Heart right ventricle (tissue), 16 donors: ENCODE measurements around the gene ITPKB. TPM values are rescaled to one million over a fixed set of nuclear protein-coding genes. Genes with fewer than 3 reads are reported as not detected.

Source experiments
- ATAC-seq, 8 donors: fragments of 200-7000 bp; cut with Tn5 transposase; one replicate each; pipeline ENCODE4 v1.9.1; 2020; ENCODE audit warnings: mild to moderate bottlenecking in 8 of 8, moderate library complexity in 8 of 8, moderate number of reproducible peaks in 1 of 8
- DNase-seq, 2 donors: peaks; one replicate each; pipeline ENCODE4 v3.0.0-alpha.2; 2020
- H3K27ac ChIP-seq, 10 donors: fragments of 200-600 bp; sonication (generic) in 2 of 10; one replicate each; pipeline versions ENCODE4 v1.5.0 to v1.8.0; 2020 to 2022; ENCODE audit warnings: mild to moderate bottlenecking in 3 of 10
- H3K27me3 ChIP-seq, 7 donors: fragments of 200-600 bp; one replicate each; pipeline ENCODE4 v1.8.0; 2021 to 2022; ENCODE audit warnings: mild to moderate bottlenecking in 2 of 7
- H3K36me3 ChIP-seq, 9 donors: fragments of 200-600 bp; sonication (generic) in 1 of 9; one replicate each; pipeline versions ENCODE4 v1.5.0 to v1.8.0; 2020 to 2022; ENCODE audit warnings: mild to moderate bottlenecking in 2 of 9
- H3K4me1 ChIP-seq, 9 donors: fragments of 200-600 bp; sonication (generic) in 1 of 9; one replicate each; pipeline versions ENCODE4 v1.5.0 to v1.8.0; 2020 to 2022; ENCODE audit warnings: mild to moderate bottlenecking in 4 of 9
- H3K4me3 ChIP-seq, 10 donors: fragments of 200-600 bp; sonication (generic) in 2 of 10; one replicate each; pipeline versions ENCODE4 v1.5.0 to v1.8.0; 2020 to 2022; ENCODE audit warnings: mild to moderate bottlenecking in 7 of 10, moderate library complexity in 2 of 10
- H3K9me3 ChIP-seq, 11 donors: fragments of 200-600 bp in 10 of 11; sonication (generic) in 2 of 11; one replicate each; pipeline versions ENCODE4 v1.5.0 to v1.8.0; 2013 to 2022; ENCODE audit warnings: mild to moderate bottlenecking in 2 of 11, control low read depth in 1 of 11, moderate library complexity in 1 of 11
- WGBS, 2 donors: extraction: QIAGEN DNeasy Blood & Tissue Kit; methylation state at CpG; one replicate each; pipeline ENCODE4 v1.1.7; 2013; ENCODE audit warnings: inconsistent platforms in 1 of 2; 5-methylcytosine and 5-hydroxymethylcytosine counted together
- intact Hi-C, 10 donors: fragments of 100-400 bp; cut with DNase I; formaldehyde crosslinking; loops; one replicate each; pipeline versions ENCODE4 v1.11.1 to v1.14.2; 2022
- polyA plus RNA-seq, 2 donors: library from polyadenylated mRNA; stranded (reverse); fragments of 200-250 nt; gene quantifications; one replicate each; pipeline ENCODE4 v1.2.3, GENCODE V29; 2013
- total RNA-seq, 10 donors: library from RNA; stranded (reverse); fragmentation: NEBNext Ultra II Directional in 3 of 10; extraction: Animal tissue kit (Norgen Biotek cat#: 25700) in 3 of 10; gene quantifications; one replicate each; pipeline versions ENCODE4 v1.2.1 to v1.2.4, GENCODE V29; 2021 to 2023
- TF ChIP-seq, protein P1 (sequence below), 9 donors: fragments of 200-600 bp; sonication (generic) in 2 of 9; IDR thresholded peaks; one replicate each; pipeline versions ENCODE4 v1.5.0 to v1.8.0; 2021 to 2022; ENCODE audit warnings: antibody characterized with exemption in 9 of 9, mild to moderate bottlenecking in 5 of 9, moderate library complexity in 1 of 9
- donor health status: Arrhythmogenic right ventricular cardiomyopathy.
- donor health status: ischemic (EF 13 %, LVEDD 7.1; RV severe dilation, severe dysfunction).
- donor health status: healthy with polysubstance abuse.
- donor health status: DM: no; HTN: yes; CAD: no.
- donor health status: DM: no; HTN: no; CAD: no.
- donor health status: ischemic (EF 25% LVEDD 6.9; RV normal size, moderate dysfunction).
- donor health status: ischemic (EF 25% LVEDD 5.7; RV mildly dilated, moderate dysfunction).
- donor health status: healthy.
- donor health status: DM: yes; HTN: yes; CAD: no.
- donor health status: Ischemic cardiomyopathy.
- donor health status: ischemic (EF 35%, LVEDD 5.7; RV mildly dilated, moderate dysfunction).
- donor health status: nonischemic (EF 11% LVEDD 7.7; RV severe dilation, severe dysfunction).
- donor health status: DM: yes; HTN: yes; CAD: no.
- donor health status: PGD.
- donor health status: ischemic (EF 29% LVEDD 5.4; RV normal size, mild dysfunction).
- donor health status: nonischemic (EF 23%, LVEDD 6.1; RV moderate dilation, normal function).

ITPKB gene
- total and polyA plus RNA-seq, 12 donors, result 4.5 to 30.5 (median 16.1) TPM

DNA sequence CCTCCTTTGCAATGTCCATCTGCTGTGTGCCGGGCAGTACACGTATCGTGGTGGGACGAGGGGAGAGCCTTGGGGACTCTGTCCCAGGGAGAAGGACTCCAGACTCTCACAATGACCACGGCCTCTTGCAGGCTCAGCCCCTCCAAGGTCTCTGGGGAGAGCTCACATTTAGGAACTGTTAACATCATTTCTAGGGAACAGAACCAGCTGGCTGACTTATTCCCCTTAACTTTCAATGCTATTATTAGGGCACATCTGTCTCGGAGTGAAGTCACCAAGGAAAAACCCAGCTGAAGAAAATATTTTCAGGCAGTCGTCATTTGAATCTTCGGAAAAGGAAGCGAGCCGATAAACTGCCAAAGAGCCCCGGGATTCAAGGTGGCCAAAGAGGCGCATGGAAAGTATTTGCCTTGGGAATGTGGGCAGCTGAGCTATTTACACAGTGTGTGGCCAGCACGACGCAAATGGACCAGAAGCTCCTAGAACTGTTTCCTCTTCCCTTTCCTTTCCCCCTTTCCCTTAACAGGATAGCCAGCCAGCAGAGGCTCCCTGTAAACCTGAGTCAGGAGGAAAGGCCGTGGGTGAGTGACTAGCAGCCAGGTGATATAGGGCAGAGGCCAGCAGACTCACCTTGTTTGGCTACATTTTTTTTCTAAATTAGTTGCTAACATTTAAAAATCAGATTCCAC lies 74.5 kb downstream of the ITPKB start:
- TF ChIP-seq, protein P1, sequence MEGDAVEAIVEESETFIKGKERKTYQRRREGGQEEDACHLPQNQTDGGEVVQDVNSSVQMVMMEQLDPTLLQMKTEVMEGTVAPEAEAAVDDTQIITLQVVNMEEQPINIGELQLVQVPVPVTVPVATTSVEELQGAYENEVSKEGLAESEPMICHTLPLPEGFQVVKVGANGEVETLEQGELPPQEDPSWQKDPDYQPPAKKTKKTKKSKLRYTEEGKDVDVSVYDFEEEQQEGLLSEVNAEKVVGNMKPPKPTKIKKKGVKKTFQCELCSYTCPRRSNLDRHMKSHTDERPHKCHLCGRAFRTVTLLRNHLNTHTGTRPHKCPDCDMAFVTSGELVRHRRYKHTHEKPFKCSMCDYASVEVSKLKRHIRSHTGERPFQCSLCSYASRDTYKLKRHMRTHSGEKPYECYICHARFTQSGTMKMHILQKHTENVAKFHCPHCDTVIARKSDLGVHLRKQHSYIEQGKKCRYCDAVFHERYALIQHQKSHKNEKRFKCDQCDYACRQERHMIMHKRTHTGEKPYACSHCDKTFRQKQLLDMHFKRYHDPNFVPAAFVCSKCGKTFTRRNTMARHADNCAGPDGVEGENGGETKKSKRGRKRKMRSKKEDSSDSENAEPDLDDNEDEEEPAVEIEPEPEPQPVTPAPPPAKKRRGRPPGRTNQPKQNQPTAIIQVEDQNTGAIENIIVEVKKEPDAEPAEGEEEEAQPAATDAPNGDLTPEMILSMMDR (IDR thresholded peaks at IDR 0.05), result peak in 1 of 9 donors; percentile 8
- intact Hi-C loops, result loop anchor here in 6 of 10 donors (5.0 kb wide), 1 partner anchor 73 kb away; the partner anchor contains the start of gene ITPKB (in 6 of the 6)
- H3K4me1 ChIP-seq, result peaks cover 0 to 100% (median 36%) of the 10 kb centered on the region in 9 donors
- ATAC-seq (peak; percentile 26 to 72 (median 66)), DNase-seq (peak in 1 of 2 donors; percentile 84)
- WGBS, 2 donors, result 29 to 48% methylated on average over 15 of the region's 15 CpGs
- no peaks in the 10 kb centered on the region for H3K27me3 ChIP-seq
- no peaks in the 10 kb centered on the region for H3K36me3 ChIP-seq
- H3K27ac ChIP-seq, result peak overlapping the region in 7 of 10 donors; percentile 73 to 92 (median 86)
- H3K9me3 ChIP-seq, result no peaks in the 10 kb centered on the region
- H3K4me3 ChIP-seq, result peak overlapping the region in 3 of 10 donors; percentile 7 to 28 (median 25)

DNA sequence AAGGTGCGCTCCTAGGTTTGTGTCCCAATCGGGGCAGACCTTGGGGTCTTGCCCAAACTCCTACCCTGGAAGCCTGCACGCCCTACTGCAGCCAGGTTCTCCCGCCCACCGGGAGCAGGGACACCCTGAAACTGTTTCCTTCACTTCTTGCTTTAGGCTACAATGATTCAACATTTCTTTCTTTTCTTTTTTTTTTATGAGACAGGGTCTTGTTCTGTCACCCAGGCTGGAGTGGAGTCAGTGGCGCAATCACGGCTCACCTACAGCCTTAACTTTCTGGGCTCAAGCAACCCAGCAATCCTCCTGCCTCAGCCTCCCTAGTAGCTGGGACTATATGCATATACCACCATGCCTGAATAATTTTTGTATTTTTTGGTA lies 75.8 kb downstream of the ITPKB start:
- 66 to 73% methylated on average over 7 of the region's 7 CpGs for WGBS, 2 donors
- Histone ChIP-seq H3K27me3 (no peaks in the 10 kb centered on the region), H3K36me3 (no peaks in the 10 kb centered on the region), H3K9me3 (no peaks in the 10 kb centered on the region), H3K27ac (peak overlapping the region in 7 of 10 donors; percentile 7 to 92 (median 86)), H3K4me1 (peaks cover 0 to 100% (median 36%) of the 10 kb centered on the region in 9 donors), H3K4me3 (peak overlapping the region in 4 of 10 donors; percentile 10 to 14 (median 11))
- no peak for ATAC-seq
- DNase-seq, result no peak
- intact Hi-C loops, result loop anchor here in 6 of 10 donors (5.0 kb wide), 1 partner anchor 74 kb away; the partner anchor contains the start of gene ITPKB (in 6 of the 6)
- TF ChIP-seq, protein P1 (IDR thresholded peaks at IDR 0.05), result no peak

DNA sequence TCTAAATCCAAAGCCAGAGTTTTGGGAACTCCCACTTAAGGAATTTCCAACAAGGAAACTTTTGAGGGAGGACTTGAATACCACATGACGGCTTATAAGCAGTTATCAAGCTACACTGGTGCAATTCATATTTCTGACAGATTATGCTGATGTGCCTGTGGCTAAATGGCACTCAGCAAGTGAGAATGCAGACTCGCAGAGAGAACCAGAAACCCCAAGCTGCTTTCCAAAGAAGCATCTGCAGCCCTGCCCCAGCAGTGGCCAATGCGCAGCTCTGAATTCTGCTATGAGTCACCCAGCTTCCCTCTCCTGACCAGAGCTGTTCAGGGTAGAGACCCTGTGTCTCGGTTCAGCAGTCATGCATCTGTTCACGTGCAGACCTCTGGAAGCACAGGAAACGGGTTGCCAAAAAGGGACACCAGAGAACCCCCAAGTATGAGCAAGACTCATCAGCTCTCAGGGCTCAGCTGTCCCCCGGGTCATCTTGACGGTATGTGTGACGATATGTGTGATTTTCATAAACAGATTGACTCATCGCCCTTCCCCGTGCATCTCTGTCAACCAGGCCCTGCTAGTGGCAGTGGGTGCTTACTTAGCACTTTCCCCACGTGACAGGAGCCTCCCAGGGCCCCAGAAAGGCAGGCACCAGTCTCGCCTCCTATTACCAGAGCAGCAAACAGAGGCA lies 76.3 kb downstream of the ITPKB start:
- Histone ChIP-seq H3K36me3 (no peaks in the 10 kb centered on the region), H3K4me1 (peaks cover 0 to 100% (median 30%) of the 10 kb centered on the region in 9 donors), H3K4me3 (peak overlapping the region in 4 of 10 donors; percentile 10 to 14 (median 11)), H3K9me3 (no peaks in the 10 kb centered on the region), H3K27ac (peak overlapping the region in 7 of 10 donors; percentile 7 to 92 (median 86)), H3K27me3 (no peaks in the 10 kb centered on the region)
- 33 to 47% methylated on average over 13 of the region's 13 CpGs for WGBS, 2 donors
- DNase-seq (peak; percentile 54 to 79), ATAC-seq (peak; percentile 47 to 70 (median 61))
- TF ChIP-seq, protein P1 (IDR thresholded peaks at IDR 0.05), result no peak
- intact Hi-C loops, result loop anchor here in 6 of 10 donors (1.0 to 5.0 kb wide), 2 partner anchors 15 to 75 kb away; partner anchors contain the start of gene ITPKB (in 6 of the 6)

DNA sequence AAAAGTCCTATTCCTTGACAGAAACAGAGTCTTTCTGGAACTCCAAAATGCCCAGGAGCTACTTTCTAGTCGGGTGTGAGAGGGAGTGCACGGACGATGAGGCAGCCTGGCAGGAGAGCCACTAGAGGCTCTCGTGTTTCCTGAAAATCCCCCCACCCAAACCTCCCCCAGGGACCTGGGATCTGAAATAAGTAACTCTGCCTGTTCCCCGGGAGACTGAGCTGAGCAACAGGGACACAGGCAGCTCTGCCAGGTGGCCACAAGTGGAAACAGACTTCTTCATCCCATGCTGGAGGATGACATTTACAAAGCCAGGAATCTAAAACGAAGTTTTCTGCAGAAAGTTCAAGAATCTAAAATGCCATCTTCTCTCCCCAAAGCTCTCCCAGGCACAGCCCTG lies 77.1 kb downstream of the ITPKB start:
- Histone ChIP-seq H3K36me3 (no peaks in the 10 kb centered on the region), H3K4me1 (peaks cover 0 to 100% (median 22%) of the 10 kb centered on the region in 9 donors), H3K27me3 (no peaks in the 10 kb centered on the region), H3K27ac (peak overlapping the region in 7 of 10 donors; percentile 54 to 92 (median 86)), H3K9me3 (no peaks in the 10 kb centered on the region), H3K4me3 (no peak overlapping the region)
- WGBS, 2 donors, result 19 to 28% methylated on average over 6 of the region's 6 CpGs
- TF ChIP-seq, protein P1 (IDR thresholded peaks at IDR 0.05), result no peak
- ATAC-seq, result no peak
- intact Hi-C loops, result loop anchor here in 6 of 10 donors (1.0 to 5.0 kb wide), 2 partner anchors 15 to 75 kb away; partner anchors contain the start of gene ITPKB (in 6 of the 6)
- DNase-seq, result no peak
